Body of pancreas (tissue), 4 donors: Measurements from ENCODE around the gene CMIP. TPM values are rescaled to one million over a fixed set of nuclear protein-coding genes. Genes with fewer than 3 reads are reported as not detected.

ENCODE experiments used
- ATAC-seq: fragments of 150-250 bp; one replicate; pipeline ENCODE4 v1.9.1; 2016
- DNase-seq, 4 donors: peaks; one replicate each; pipeline ENCODE4 v3.0.0-alpha.2; 2019
- H3K27ac ChIP-seq, 4 donors: fragments of 200-600 bp; sonication (generic); 1 replicate in 3 of 4; 2 replicates in 1 of 4; pipeline versions ENCODE4 v1.5.1 to v1.6.1; 2016 to 2019; ENCODE audit warnings: mild to moderate bottlenecking in 1 of 4, mixed read lengths in 1 of 4, moderate library complexity in 1 of 4
- H3K27me3 ChIP-seq, 2 donors: fragments of 200-600 bp; sonication (generic); one replicate each; pipeline ENCODE4 v1.6.0; 2016; ENCODE audit warnings: mild to moderate bottlenecking in 1 of 2
- H3K36me3 ChIP-seq, 2 donors: fragments of 200-600 bp; sonication (generic); replicated peaks in 1 of 2; 2 replicates each; pipeline ENCODE4 v1.5.1; 2016; ENCODE audit warnings: low read depth in 2 of 2; ENCODE audit not compliant: insufficient read depth in 1 of 2
- H3K4me1 ChIP-seq: fragments of 200-600 bp; sonication (generic); one replicate; pipeline ENCODE4 v1.6.0; 2016
- H3K4me3 ChIP-seq, 2 donors: fragments of 200-600 bp; sonication (generic); 1 replicate in 1 of 2; 2 replicates in 1 of 2; pipeline ENCODE4 v1.5.1; 2016 to 2019
- H3K9me3 ChIP-seq, 3 donors: fragments of 200-600 bp; sonication (generic); 1 replicate in 2 of 3; 2 replicates in 1 of 3; pipeline ENCODE4 v1.5.1; 2016
- CTCF ChIP-seq, 7 experiments: fragments of 450-650 bp in 4 of 7; fragments of 200-600 bp in 3 of 7; sonication (generic) in 3 of 7; IDR thresholded peaks; one replicate each; pipeline ENCODE4 v1.5.1; 2016 to 2019; ENCODE audit warnings: antibody characterized with exemption in 7 of 7
- POLR2A ChIP-seq, 3 donors: fragments of 450-650 bp; IDR thresholded peaks; one replicate each; pipeline ENCODE4 v1.6.1; 2016; ENCODE audit warnings: antibody characterized with exemption in 3 of 3, mild to moderate bottlenecking in 2 of 3
- WGBS, 2 donors: methylation state at CpG; one replicate each; pipeline ENCODE4 v1.1.5; 2017; 5-methylcytosine and 5-hydroxymethylcytosine counted together
- intact Hi-C: fragments of 100-400 bp; cut with DNase I; formaldehyde crosslinking; loops from one replicate; pipeline ENCODE4 v1.15.1; 2023
- total RNA-seq, 2 donors: library from RNA; depleted of rRNA; stranded (reverse); fragments of >200 nt; gene quantifications; one replicate each; pipeline ENCODE4 v1.1.0, GENCODE V29; 2016

Gene CMIP
- total RNA-seq, 2 donors from 2014 or later: 18.7 to 18.8 TPM

DNA sequence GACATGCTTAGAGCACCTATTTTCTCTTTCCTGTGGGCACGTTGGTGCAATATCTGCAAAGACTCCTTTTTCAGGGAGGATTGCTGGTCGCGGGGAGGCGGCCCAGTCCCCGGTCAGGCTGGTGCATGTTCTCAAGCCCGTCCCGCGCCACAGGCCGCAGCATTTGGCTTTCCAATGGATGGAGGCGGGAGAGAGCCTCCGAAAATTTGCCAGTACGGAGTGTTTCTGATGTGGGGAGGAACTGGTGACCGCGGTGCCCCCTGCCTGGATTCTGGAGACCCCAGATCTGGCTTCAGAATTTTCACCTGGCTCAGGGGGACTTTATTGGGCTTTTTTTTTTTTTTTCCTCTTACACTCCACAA is 2.3 kb downstream of the CMIP start:
- Histone ChIP-seq H3K4me3 (no peak overlapping the region), H3K27me3 (no peaks in the 10 kb centered on the region), H3K4me1 (peaks cover 50% of the 10 kb centered on the region), H3K36me3 (no peaks in the 10 kb centered on the region), H3K27ac (peak overlapping the region; percentile 71 to 91 (median 88)), H3K9me3 (no peaks in the 10 kb centered on the region)
- peak in 2 of 4 donors; percentile 35 to 49 for DNase-seq
- ATAC-seq: no peak
- intact Hi-C loops: no loop called here
- TF ChIP-seq POLR2A (IDR thresholded peaks at IDR 0.05) (no peak), CTCF (IDR thresholded peaks at IDR 0.05) (no peak)
- WGBS, 2 donors: 33 to 64% methylated on average over 6 to 14 of the region's 14 CpGs

DNA sequence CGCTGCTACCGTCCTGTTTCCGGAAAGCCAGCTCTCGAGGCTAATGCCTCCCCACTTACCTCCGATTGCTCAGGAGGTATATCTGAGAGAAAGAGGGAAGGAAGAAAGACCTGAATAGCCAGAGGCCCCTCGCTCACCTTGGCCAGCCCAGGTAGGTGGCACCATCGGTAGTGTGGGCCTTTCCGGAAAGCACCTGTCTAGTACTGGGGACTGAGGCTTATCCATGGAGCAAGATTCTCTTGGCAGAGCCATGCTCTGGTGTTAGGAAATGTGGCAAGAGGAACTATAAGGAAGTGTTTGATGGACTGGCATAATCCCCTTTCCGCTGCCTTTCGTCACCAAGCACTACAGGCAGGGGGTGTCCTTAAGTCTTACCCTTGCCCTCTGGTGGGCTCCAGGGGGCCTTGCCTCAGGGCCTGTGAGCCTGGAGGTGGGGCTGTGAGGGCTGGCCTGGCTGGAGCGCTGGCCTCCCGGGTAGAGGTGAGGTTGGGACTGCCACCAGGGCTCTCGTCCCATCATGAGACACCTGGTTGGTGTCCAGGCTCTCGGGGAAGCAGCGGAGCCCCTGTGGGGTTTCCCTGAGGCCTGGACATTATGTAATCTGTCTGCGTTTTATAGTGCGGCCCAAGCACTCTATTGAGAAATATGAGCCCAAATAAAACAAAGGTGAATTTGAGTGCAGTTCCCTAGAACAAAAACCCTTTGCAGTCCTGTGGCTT is 2.9 kb downstream of the CMIP start:
- Histone ChIP-seq H3K27ac (peak overlapping the region; percentile 71 to 91 (median 88)), H3K4me3 (no peak overlapping the region), H3K36me3 (no peaks in the 10 kb centered on the region), H3K9me3 (no peaks in the 10 kb centered on the region), H3K27me3 (no peaks in the 10 kb centered on the region), H3K4me1 (peaks cover 57% of the 10 kb centered on the region)
- TF ChIP-seq CTCF (IDR thresholded peaks at IDR 0.05) (no peak), POLR2A (IDR thresholded peaks at IDR 0.05) (peak in 2 of 3 donors; percentile 31 to 49)
- 27 to 53% methylated on average over 9 to 17 of the region's 17 CpGs for WGBS, 2 donors
- DNase-seq (peak; percentile 32 to 67 (median 52)), ATAC-seq (peak; percentile 8)
- intact Hi-C loops: no loop called here

- peak overlapping the region; percentile 71 to 91 (median 88) for H3K27ac ChIP-seq
- H3K4me1 ChIP-seq: peaks cover 63% of the 10 kb centered on the region
- H3K9me3 ChIP-seq: no peaks in the 10 kb centered on the region
- H3K27me3 ChIP-seq: no peaks in the 10 kb centered on the region
- no peaks in the 10 kb centered on the region for H3K36me3 ChIP-seq
- intact Hi-C loops: no loop called here
- TF ChIP-seq POLR2A (IDR thresholded peaks at IDR 0.05): peak; percentile 30 to 63 (median 58)
- TF ChIP-seq CTCF (IDR thresholded peaks at IDR 0.05): peak in 1 of 7 experiments; percentile 16
- DNase-seq: peak; percentile 66 to 84 (median 82)
- WGBS, 2 donors: 20 to 41% methylated on average over 13 to 19 of the region's 19 CpGs
- H3K4me3 ChIP-seq: no peak overlapping the region
- peak; percentile 28 for ATAC-seq
Observed at GRCh38 chr16:81448154-81449131, 3.8 kb downstream of the CMIP start.

DNA sequence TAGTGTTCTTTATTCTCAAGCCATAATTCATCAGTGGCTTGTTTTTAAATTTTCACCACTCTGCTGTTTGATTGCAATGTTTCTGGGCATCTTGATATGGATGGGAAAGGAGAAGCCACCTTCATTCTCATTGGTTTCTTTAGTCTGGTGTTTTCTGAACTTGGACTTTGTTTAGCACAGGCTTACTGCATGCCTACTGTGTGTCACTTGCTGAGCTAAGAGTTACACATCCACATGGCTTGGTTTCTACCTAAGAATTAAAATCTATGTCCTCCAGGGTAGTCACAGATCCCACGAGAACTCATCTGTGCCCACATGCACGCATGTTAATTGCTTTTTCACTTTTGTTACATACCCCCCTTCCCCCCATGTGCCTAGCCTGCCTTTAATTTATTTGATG is 4.6 kb downstream of the CMIP start:
- Histone ChIP-seq H3K36me3 (no peaks in the 10 kb centered on the region), H3K9me3 (no peaks in the 10 kb centered on the region), H3K27ac (peak overlapping the region; percentile 71 to 91 (median 88)), H3K4me1 (peaks cover 69% of the 10 kb centered on the region), H3K4me3 (no peak overlapping the region), H3K27me3 (no peaks in the 10 kb centered on the region)
- intact Hi-C loops: no loop called here
- ATAC-seq: no peak
- TF ChIP-seq CTCF (IDR thresholded peaks at IDR 0.05) (no peak), POLR2A (IDR thresholded peaks at IDR 0.05) (no peak)
- no peak for DNase-seq
- WGBS, 2 donors: 91 to 98% methylated on average over 2 of the region's 2 CpGs
